ENCODE results near the gene HTR7. TPM values are rescaled to one million over a fixed set of nuclear protein-coding genes. Genes with fewer than 3 reads are reported as not detected.

The HTR7 gene
- total RNA-seq, 3 donors from 2014 or later = 0.24 to 0.51 (median 0.46) TPM

- Histone ChIP-seq H3K9me3 (no peaks in the 10 kb centered on the region), H3K4me3 (no peak overlapping the region), H3K36me3 (ENCODE audit: low read depth) (no peaks in the 10 kb centered on the region), H3K4me1 (ENCODE audit: low read depth) (no peaks in the 10 kb centered on the region)
- no peak for ATAC-seq
- DNase-seq = peak in 1 of 3 donors; percentile 47
- intact Hi-C loops (cut with DNase I, micrococcal nuclease) = no loop called here
- no peak for TF ChIP-seq CTCF (IDR thresholded peaks at IDR 0.05)
Observed at GRCh38 chr10:90787393-90788198, 70.2 kb downstream of the HTR7 start.

- Histone ChIP-seq H3K9me3 (no peaks in the 10 kb centered on the region), H3K4me3 (no peak overlapping the region), H3K4me1 (ENCODE audit: low read depth) (no peaks in the 10 kb centered on the region), H3K36me3 (ENCODE audit: low read depth) (no peaks in the 10 kb centered on the region)
- intact Hi-C loops (cut with DNase I, micrococcal nuclease) = no loop called here
- DNase-seq (no peak), ATAC-seq (no peak)
- no peak for TF ChIP-seq CTCF (IDR thresholded peaks at IDR 0.05)
Observed at GRCh38 chr10:90785782-90786181, 72.1 kb downstream of the HTR7 start.

- DNase-seq = no peak
- Histone ChIP-seq H3K4me1 (ENCODE audit: low read depth) (no peaks in the 10 kb centered on the region), H3K9me3 (no peaks in the 10 kb centered on the region), H3K4me3 (no peak overlapping the region), H3K36me3 (ENCODE audit: low read depth) (no peaks in the 10 kb centered on the region)
- ATAC-seq = no peak
- intact Hi-C loops (cut with DNase I, micrococcal nuclease) = no loop called here
- no peak for TF ChIP-seq CTCF (IDR thresholded peaks at IDR 0.05)
Observed at GRCh38 chr10:90784771-90785170, 73.1 kb downstream of the HTR7 start.

- intact Hi-C loops (cut with DNase I, micrococcal nuclease) = no loop called here
- Histone ChIP-seq H3K36me3 (ENCODE audit: low read depth) (no peaks in the 10 kb centered on the region), H3K4me3 (no peak overlapping the region), H3K9me3 (no peaks in the 10 kb centered on the region), H3K4me1 (ENCODE audit: low read depth) (no peaks in the 10 kb centered on the region)
- TF ChIP-seq CTCF (IDR thresholded peaks at IDR 0.05) = no peak
- no peak for ATAC-seq
- DNase-seq = no peak
Observed at GRCh38 chr10:90780488-90780887, 77.4 kb downstream of the HTR7 start.

- DNase-seq (no peak), ATAC-seq (no peak)
- Histone ChIP-seq H3K4me3 (no peak overlapping the region), H3K4me1 (ENCODE audit: low read depth) (no peaks in the 10 kb centered on the region), H3K36me3 (ENCODE audit: low read depth) (no peaks in the 10 kb centered on the region), H3K9me3 (no peaks in the 10 kb centered on the region)
- intact Hi-C loops (cut with DNase I, micrococcal nuclease) = no loop called here
- TF ChIP-seq CTCF (IDR thresholded peaks at IDR 0.05) = no peak
Observed at GRCh38 chr10:90779548-90779947, 78.3 kb downstream of the HTR7 start.

All from mucosa of descending colon (tissue), 3 donors.